K562 (cell line): ENCODE measurements around the gene MYO1E. TPM values are rescaled to one million over a fixed set of nuclear protein-coding genes. Genes with fewer than 3 reads are reported as not detected.

Experiments
- BHLHE40 ChIP-seq: IDR thresholded peaks from 2 replicates; pipeline ENCODE4 v1.6.1; 2011; ENCODE audit warnings: low read length, improper control_type of control experiment
- BRD4 ChIP-seq: fragments of 200-600 bp; sonication (generic); IDR thresholded peaks from 2 replicates; pipeline ENCODE4 v1.6.1; 2017; ENCODE audit warnings: inconsistent platforms
- BRD9 ChIP-seq: fragments of 450-650 bp; IDR thresholded peaks from 2 replicates; pipeline ENCODE4 v1.6.1; 2018; ENCODE audit warnings: low read depth; ENCODE audit not compliant: partially characterized antibody
- CC2D1A ChIP-seq: fragments of 450-650 bp; IDR thresholded peaks from 2 replicates; pipeline ENCODE4 v1.6.1; 2017; ENCODE audit warnings: mild to moderate bottlenecking
- DDX20 ChIP-seq: fragments of 450-650 bp; IDR thresholded peaks from 2 replicates; pipeline ENCODE4 v1.6.1; 2016; ENCODE audit warnings: missing genetic modification characterization, low read depth, mild to moderate bottlenecking, missing compliant biosample characterization, moderate library complexity
- EGR1 ChIP-seq: fragments of 450-650 bp; conservative IDR thresholded peaks from 2 replicates; pipeline ENCODE4 v1.6.1; 2017; ENCODE audit warnings: mild to moderate bottlenecking
- FOXA3 ChIP-seq, 2 experiments: fragments of 450-650 bp in 1 of 2; sonication (generic) in 1 of 2; formaldehyde crosslinking; IDR thresholded peaks in 1 of 2; conservative IDR thresholded peaks in 1 of 2; 2 replicates each; pipeline versions ENCODE4 v1.4.0 to v1.8.0; 2020 to 2022; ENCODE audit warnings: mild to moderate bottlenecking in 2 of 2, missing genetic modification reagents in 1 of 2
- FOXK2 ChIP-seq, 2 experiments: fragments of 450-650 bp; IDR thresholded peaks in 1 of 2; conservative IDR thresholded peaks in 1 of 2; 2 replicates each; pipeline ENCODE4 v1.6.1; 2016; ENCODE audit warnings: low read depth in 2 of 2, mild to moderate bottlenecking in 1 of 2
- FOXP1 ChIP-seq: sonication (generic); formaldehyde crosslinking; IDR thresholded peaks from 2 replicates; pipeline ENCODE4 v1.8.0; 2022; ENCODE audit warnings: mild to moderate bottlenecking, missing genetic modification reagents
- FUS ChIP-seq: fragments of 200-400 bp; formaldehyde crosslinking; optimal IDR thresholded peaks from 2 replicates; pipeline ENCODE3; 2017; ENCODE audit warnings: low read depth, low read length
- KDM4B ChIP-seq, 2 experiments: fragments of 450-650 bp in 1 of 2; sonication (generic) in 1 of 2; IDR thresholded peaks; 2 replicates each; pipeline ENCODE4 v1.6.1; 2016 to 2017; ENCODE audit warnings: borderline replicate concordance in 2 of 2, antibody characterized with exemption in 1 of 2, low read depth in 1 of 2, mild to moderate bottlenecking in 1 of 2
- KDM5B ChIP-seq: fragments of 200-600 bp; sonication (generic); IDR thresholded peaks from 2 replicates; pipeline ENCODE4 v1.6.1; 2012; ENCODE audit warnings: low read depth, mild to moderate bottlenecking, moderate library complexity, low read length, control low read depth, inconsistent platforms; ENCODE audit not compliant: insufficient replicate concordance
- MTA3 ChIP-seq: fragments of 450-650 bp; formaldehyde crosslinking; IDR thresholded peaks from 2 replicates; pipeline ENCODE4 v1.6.1; 2017; ENCODE audit warnings: mild to moderate bottlenecking, borderline replicate concordance
- NFIC ChIP-seq: fragments of 450-650 bp; IDR thresholded peaks from 2 replicates; pipeline ENCODE4 v1.6.1; 2017; ENCODE audit warnings: mild to moderate bottlenecking, inconsistent platforms
- PRPF4 ChIP-seq: fragments of 200-400 bp; formaldehyde crosslinking; IDR thresholded peaks from one replicate; pipeline ENCODE4 v1.6.1; 2017; ENCODE audit warnings: low read length, low read depth, mild to moderate bottlenecking; ENCODE audit not compliant: insufficient read depth, poor library complexity, severe bottlenecking
- RBM22 ChIP-seq: fragments of 200-400 bp; formaldehyde crosslinking; IDR thresholded peaks from 2 replicates; pipeline ENCODE4 v1.6.1; 2018; ENCODE audit warnings: low read length, low read depth; ENCODE audit not compliant: poor library complexity, severe bottlenecking
- SAFB ChIP-seq: fragments of 200-400 bp; formaldehyde crosslinking; IDR thresholded peaks from 2 replicates; pipeline ENCODE4 v1.6.1; 2017; ENCODE audit warnings: low read depth, low read length, borderline replicate concordance
- TRIM24 ChIP-seq, 2 experiments: fragments of 450-650 bp; IDR thresholded peaks; 2 replicates each; pipeline ENCODE4 v1.6.1; 2016
- YBX1 ChIP-seq: fragments of 450-650 bp; IDR thresholded peaks from 2 replicates; pipeline ENCODE4 v1.7.1; 2016; ENCODE audit warnings: mild to moderate bottlenecking
- ZNF668 ChIP-seq: fragments of 250-450 bp; sonication (Bioruptor Pico); IDR thresholded peaks from 2 replicates; pipeline ENCODE4 v1.8.0; 2022; ENCODE audit warnings: mild to moderate bottlenecking, inconsistent platforms
- polyA plus RNA-seq, 8 experiments: library from polyadenylated mRNA; depleted of rRNA in 4 of 8; stranded (reverse) in 5 of 8; unstranded in 3 of 8; fragments of >200 nt; fragmentation: Nextera tagmentation in 2 of 8; fragmentation: Illumina TruSeq in 1 of 8; extraction: Ambion mirVana in 2 of 8; extraction: Trizol in 1 of 8; gene quantifications; 2 replicates each; pipeline versions ENCODE4 v1.2.1 to v1.2.3, GENCODE V29; 2011 to 2014; ENCODE audit warnings: inconsistent platforms in 1 of 8, missing spikeins in 1 of 8
- total RNA-seq, 7 experiments: library from RNA; depleted of rRNA in 6 of 7; stranded (reverse); fragments of >200 nt in 6 of 7; fragmentation: Illumina TruSeq in 2 of 7; extraction: Trizol in 2 of 7; gene quantifications; 2 replicates each; pipeline versions ENCODE4 v1.2.1 to v1.2.3, GENCODE V29; 2011 to 2021; ENCODE audit warnings: low replicate concordance in 1 of 7
- TF ChIP-seq, protein P1 (sequence below): fragments of 450-650 bp; conservative IDR thresholded peaks from 2 replicates; pipeline ENCODE4 v1.6.1; 2016; ENCODE audit warnings: missing genetic modification characterization, low read depth, mild to moderate bottlenecking, control low read depth, missing compliant biosample characterization
- TF ChIP-seq, protein P2 (sequence below), 2 experiments: fragments of 450-650 bp; IDR thresholded peaks; 2 replicates each; pipeline ENCODE4 v1.6.1; 2016
- TF ChIP-seq, protein P3 (sequence below): sonication (generic); formaldehyde crosslinking; IDR thresholded peaks from 2 replicates; pipeline ENCODE4 v1.8.1; 2023; ENCODE audit warnings: mild to moderate bottlenecking, missing genetic modification reagents

MYO1E gene
- total and polyA plus RNA-seq, 9 of the 15 experiments (the other 6 are each of a cell fraction or from before 2014, with no cell fraction given), result under 0.01 to 0.44 (median 0.01) TPM; not detected in 6

DNA sequence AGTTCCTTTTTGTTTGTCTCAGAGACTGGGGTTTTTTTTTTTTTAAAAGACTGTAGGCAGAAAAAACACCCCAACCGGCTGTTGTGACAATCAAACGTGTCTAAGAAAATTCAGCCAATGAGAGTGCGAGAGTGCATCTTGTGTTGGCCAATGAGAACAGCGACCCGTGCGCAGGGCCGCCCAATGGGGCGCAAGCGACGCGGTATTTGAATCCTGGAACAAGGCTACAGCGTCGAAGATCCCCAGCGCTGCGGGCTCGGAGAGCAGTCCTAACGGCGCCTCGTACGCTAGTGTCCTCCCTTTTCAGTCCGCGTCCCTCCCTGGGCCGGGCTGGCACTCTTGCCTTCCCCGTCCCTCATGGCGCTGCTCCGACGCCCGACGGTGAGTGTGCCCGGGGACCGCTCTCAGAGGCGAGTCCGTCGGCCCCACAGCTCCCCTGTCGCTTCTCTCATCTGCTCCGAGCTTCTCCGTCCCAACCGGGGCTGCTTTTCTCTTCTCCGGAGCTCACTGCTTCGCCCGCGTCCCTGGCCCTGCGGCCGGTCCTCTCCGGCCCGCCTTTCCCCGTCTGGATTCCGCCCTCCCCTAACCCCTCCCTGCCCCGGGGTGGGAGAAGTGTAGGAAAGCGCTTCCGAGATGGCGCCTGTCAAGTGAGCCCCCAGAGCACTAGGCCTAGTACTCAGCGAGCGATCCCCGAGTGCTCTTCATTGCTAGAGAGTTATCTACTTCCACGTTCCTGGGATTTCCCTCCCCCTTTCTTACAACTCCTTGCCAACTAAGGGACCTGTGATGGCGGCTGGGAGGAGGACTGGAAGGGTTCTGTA lies 267.5 kb downstream of the MYO1E start, which contains the start of gene CCNB2 (continued):
- TF ChIP-seq FOXK2 (conservative IDR thresholded peaks at IDR 0.05 in 1 of 2, IDR thresholded peaks at IDR 0.05 in 1 of 2; ENCODE audit: low read depth in 2 of 2), result 0 out of 4 replicates have a peak, but pooled peaks of 1 of the 2 experiments have one; percentile 18
- TF ChIP-seq BRD4, result peak; percentile 46; the same call in 1 of the 2 replicates
- no peak for TF ChIP-seq DDX20 (tag)
- peak; percentile 81 for TF ChIP-seq KDM5B
- TF ChIP-seq CC2D1A, result peak; percentile 90
- TF ChIP-seq, protein P1, sequence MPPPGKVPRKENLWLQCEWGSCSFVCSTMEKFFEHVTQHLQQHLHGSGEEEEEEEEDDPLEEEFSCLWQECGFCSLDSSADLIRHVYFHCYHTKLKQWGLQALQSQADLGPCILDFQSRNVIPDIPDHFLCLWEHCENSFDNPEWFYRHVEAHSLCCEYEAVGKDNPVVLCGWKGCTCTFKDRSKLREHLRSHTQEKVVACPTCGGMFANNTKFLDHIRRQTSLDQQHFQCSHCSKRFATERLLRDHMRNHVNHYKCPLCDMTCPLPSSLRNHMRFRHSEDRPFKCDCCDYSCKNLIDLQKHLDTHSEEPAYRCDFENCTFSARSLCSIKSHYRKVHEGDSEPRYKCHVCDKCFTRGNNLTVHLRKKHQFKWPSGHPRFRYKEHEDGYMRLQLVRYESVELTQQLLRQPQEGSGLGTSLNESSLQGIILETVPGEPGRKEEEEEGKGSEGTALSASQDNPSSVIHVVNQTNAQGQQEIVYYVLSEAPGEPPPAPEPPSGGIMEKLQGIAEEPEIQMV (tag), result no peak
- 0 out of 4 replicates have a peak, but pooled peaks of 1 of the 2 experiments have one; percentile 6 for TF ChIP-seq FOXA3 (CRISPR knock-in tag; conservative IDR thresholded peaks at IDR 0.05 in 1 of 2, IDR thresholded peaks at IDR 0.05 in 1 of 2)
- TF ChIP-seq, protein P2, sequence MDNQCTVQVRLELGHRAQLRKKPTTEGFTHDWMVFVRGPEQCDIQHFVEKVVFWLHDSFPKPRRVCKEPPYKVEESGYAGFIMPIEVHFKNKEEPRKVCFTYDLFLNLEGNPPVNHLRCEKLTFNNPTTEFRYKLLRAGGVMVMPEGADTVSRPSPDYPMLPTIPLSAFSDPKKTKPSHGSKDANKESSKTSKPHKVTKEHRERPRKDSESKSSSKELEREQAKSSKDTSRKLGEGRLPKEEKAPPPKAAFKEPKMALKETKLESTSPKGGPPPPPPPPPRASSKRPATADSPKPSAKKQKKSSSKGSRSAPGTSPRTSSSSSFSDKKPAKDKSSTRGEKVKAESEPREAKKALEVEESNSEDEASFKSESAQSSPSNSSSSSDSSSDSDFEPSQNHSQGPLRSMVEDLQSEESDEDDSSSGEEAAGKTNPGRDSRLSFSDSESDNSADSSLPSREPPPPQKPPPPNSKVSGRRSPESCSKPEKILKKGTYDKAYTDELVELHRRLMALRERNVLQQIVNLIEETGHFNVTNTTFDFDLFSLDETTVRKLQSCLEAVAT (IDR thresholded peaks at IDR 0.05), result peak in 1 of 2 experiments; percentile 50; a peak in 3 of 4 replicates
- no peak for TF ChIP-seq FUS
- peak; percentile 64 for TF ChIP-seq PRPF4
- peak in 1 of 2 experiments; percentile 30; a peak in 2 of 4 replicates for TF ChIP-seq TRIM24 (IDR thresholded peaks at IDR 0.05)
- TF ChIP-seq FOXP1, result no peak; the same call in none of the 2 replicates
- TF ChIP-seq EGR1, result no peak
- no peak for TF ChIP-seq SAFB
- 0 out of 4 replicates have a peak, but pooled peaks of 1 of the 2 experiments have one; percentile 63 for TF ChIP-seq KDM4B (IDR thresholded peaks at IDR 0.05; ENCODE audit: borderline replicate concordance in 2 of 2, low read depth in 1 of 2)
- peak; percentile 94 for TF ChIP-seq BHLHE40
- TF ChIP-seq BRD9, result peak; percentile 19
- peak; percentile 65 for TF ChIP-seq NFIC
- TF ChIP-seq, protein P3, sequence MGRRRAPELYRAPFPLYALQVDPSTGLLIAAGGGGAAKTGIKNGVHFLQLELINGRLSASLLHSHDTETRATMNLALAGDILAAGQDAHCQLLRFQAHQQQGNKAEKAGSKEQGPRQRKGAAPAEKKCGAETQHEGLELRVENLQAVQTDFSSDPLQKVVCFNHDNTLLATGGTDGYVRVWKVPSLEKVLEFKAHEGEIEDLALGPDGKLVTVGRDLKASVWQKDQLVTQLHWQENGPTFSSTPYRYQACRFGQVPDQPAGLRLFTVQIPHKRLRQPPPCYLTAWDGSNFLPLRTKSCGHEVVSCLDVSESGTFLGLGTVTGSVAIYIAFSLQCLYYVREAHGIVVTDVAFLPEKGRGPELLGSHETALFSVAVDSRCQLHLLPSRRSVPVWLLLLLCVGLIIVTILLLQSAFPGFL (CRISPR knock-in tag), result no peak
- TF ChIP-seq RBM22, result peak; percentile 46
- TF ChIP-seq YBX1, result no peak
- 0 out of 2 replicates have a peak, but pooled peaks have one; percentile 41 for TF ChIP-seq MTA3
- TF ChIP-seq ZNF668 (CRISPR knock-in tag), result no peak
